GM12872 (cell line): ENCODE data around the gene GRID1.
A peak's percentile ranks its signal among the peaks of the same experiment; 100 is the strongest.

ENCODE experiments used
- CTCF ChIP-seq: IDR thresholded peaks from 3 replicates; pipeline ENCODE4 v1.5.1; 2011; ENCODE audit warnings: low read depth, mild to moderate bottlenecking, low read length, moderate library complexity; ENCODE audit not compliant: insufficient read depth

GRID1 gene

GRCh38 chr10:85795460-85795859 is 571.1 kb downstream of the GRID1 start:
- no peak for TF ChIP-seq CTCF

- TF ChIP-seq CTCF: no peak
Measured at GRCh38 chr10:85794553-85794952, 572.0 kb downstream of the GRID1 start.

GRCh38 chr10:85792533-85792858 is 574.1 kb downstream of the GRID1 start:
- TF ChIP-seq CTCF: no peak

- 0 out of 3 replicates have a peak, but pooled peaks have one; percentile 12 for TF ChIP-seq CTCF
Measured at GRCh38 chr10:85791818-85792532, 574.6 kb downstream of the GRID1 start.

- no peak for TF ChIP-seq CTCF
Measured at GRCh38 chr10:85789982-85790789, 576.4 kb downstream of the GRID1 start.

GRCh38 chr10:85789125-85789524 is 577.5 kb downstream of the GRID1 start:
- TF ChIP-seq CTCF: no peak

- TF ChIP-seq CTCF: no peak
Measured at GRCh38 chr10:85788570-85788969, 578.0 kb downstream of the GRID1 start.
